Activated B cell treated with CpG ODN at 0.5 μM for 24 hours (primary cell): Measurements from ENCODE around the gene SUGCT. TPM values are rescaled to one million over a fixed set of nuclear protein-coding genes. Genes with fewer than 3 reads are reported as not detected.

Source experiments
- ATAC-seq: fragments of 200-7000 bp; cut with Tn5 transposase; one replicate; pipeline ENCODE4 v1.10.0; 2021; ENCODE audit warnings: low read depth, mild to moderate bottlenecking, moderate library complexity
- CTCF ChIA-PET: fragments of 350-600 bp; sonication (Branson Sonifier 250); formaldehyde crosslinking; loops from one replicate; lab custom pipeline; 2021; ENCODE audit warnings: antibody characterized with exemption; lab: Charles Lee
- POLR2A ChIA-PET: fragments of 350-600 bp; sonication (Branson Sonifier 250); formaldehyde crosslinking; loops from one replicate; lab custom pipeline; 2021; ENCODE audit warnings: antibody characterized with exemption; lab: Charles Lee
- DNase-seq: peaks from one replicate; pipeline ENCODE4 v3.0.0; 2022
- H3K27ac Mint-ChIP-seq: one replicate; pipeline ENCODE4 v1.8.0; 2020; ENCODE audit warnings: mixed read lengths
- H3K27me3 Mint-ChIP-seq: one replicate; pipeline ENCODE4 v1.8.0; 2021; ENCODE audit warnings: mixed read lengths
- H3K36me3 Mint-ChIP-seq: one replicate; pipeline ENCODE4 v1.8.0; 2021; ENCODE audit warnings: low read depth, mixed read lengths
- H3K4me1 Mint-ChIP-seq: one replicate; pipeline ENCODE4 v1.8.0; 2021; ENCODE audit warnings: mixed read lengths
- H3K4me3 Mint-ChIP-seq: one replicate; pipeline ENCODE4 v1.8.0; 2020; ENCODE audit warnings: mild to moderate bottlenecking, mixed read lengths
- H3K9me3 Mint-ChIP-seq: one replicate; pipeline ENCODE4 v1.8.0; 2020; ENCODE audit warnings: mixed read lengths
- intact Hi-C: fragments of 100-400 bp; cut with micrococcal nuclease; formaldehyde crosslinking; loops from one replicate; pipeline ENCODE4 v1.15.1; 2024
- total RNA-seq: library from RNA; stranded (reverse); gene quantifications from 2 replicates; pipeline ENCODE4 v1.2.3, GENCODE V29; 2022
- TF ChIP-seq, protein P1 (sequence below): fragments of 200-600 bp; IDR thresholded peaks from one replicate; pipeline ENCODE4 v1.8.0; 2022; ENCODE audit warnings: antibody characterized with exemption, mild to moderate bottlenecking

SUGCT gene
- total RNA-seq, 1 donor from 2014 or later = 1.3 TPM

DNA sequence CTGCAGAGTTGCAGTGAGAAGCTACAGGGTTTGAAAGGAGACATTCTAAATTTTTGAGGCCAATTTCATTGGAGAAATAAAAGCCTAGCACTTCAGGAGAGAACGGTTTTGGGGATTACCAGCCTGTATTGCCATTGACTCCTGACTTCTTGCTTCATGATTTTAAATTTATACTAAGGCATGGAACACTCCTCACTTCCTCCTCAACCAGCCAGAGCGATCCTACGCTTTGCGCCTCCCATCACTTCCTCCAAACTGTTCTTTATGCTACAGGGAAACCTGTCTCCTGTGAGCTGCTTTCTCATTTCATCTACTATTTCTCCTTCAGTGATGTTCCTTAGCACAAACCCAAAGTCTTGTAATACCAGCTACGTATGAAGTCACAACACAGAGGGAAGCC lies 495.1 kb downstream of the SUGCT start:
- Mint-ChIP-seq H3K36me3 (no peaks in the 10 kb centered on the region), H3K9me3 (no peaks in the 10 kb centered on the region), H3K27me3 (peaks cover 6% of the 10 kb centered on the region), H3K4me3 (no peak overlapping the region), H3K4me1 (no peaks in the 10 kb centered on the region), H3K27ac (no peak overlapping the region)
- intact Hi-C loops = no loop called here
- TF ChIP-seq, protein P1, sequence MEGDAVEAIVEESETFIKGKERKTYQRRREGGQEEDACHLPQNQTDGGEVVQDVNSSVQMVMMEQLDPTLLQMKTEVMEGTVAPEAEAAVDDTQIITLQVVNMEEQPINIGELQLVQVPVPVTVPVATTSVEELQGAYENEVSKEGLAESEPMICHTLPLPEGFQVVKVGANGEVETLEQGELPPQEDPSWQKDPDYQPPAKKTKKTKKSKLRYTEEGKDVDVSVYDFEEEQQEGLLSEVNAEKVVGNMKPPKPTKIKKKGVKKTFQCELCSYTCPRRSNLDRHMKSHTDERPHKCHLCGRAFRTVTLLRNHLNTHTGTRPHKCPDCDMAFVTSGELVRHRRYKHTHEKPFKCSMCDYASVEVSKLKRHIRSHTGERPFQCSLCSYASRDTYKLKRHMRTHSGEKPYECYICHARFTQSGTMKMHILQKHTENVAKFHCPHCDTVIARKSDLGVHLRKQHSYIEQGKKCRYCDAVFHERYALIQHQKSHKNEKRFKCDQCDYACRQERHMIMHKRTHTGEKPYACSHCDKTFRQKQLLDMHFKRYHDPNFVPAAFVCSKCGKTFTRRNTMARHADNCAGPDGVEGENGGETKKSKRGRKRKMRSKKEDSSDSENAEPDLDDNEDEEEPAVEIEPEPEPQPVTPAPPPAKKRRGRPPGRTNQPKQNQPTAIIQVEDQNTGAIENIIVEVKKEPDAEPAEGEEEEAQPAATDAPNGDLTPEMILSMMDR = no peak
- ChIA-PET POLR2A (no interaction called here), CTCF (no interaction called here)
- DNase-seq = no peak
- no peak for ATAC-seq

DNA sequence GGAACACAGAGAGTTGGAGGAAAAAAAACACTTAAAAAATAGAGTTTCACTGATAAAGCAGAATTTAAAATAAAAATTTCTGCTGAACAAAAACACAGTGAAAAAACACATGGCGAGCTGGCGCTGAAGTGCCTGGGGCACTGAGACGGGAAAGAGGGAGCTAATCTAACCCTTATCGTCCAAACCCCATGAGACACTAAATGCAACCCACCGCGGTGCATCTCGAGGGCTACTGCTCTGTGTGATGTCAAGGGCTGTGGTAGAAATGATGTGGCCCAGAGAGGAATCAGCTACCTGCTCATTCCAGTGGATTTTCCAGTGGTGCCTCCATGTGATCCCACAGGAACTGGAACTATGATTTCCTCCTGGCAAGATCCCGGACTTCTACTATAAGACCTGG lies 499.3 kb downstream of the SUGCT start:
- H3K27me3 Mint-ChIP-seq = peaks cover 5% of the 10 kb centered on the region
- no peaks in the 10 kb centered on the region for H3K4me1 Mint-ChIP-seq
- TF ChIP-seq, protein P1 = no peak
- no peaks in the 10 kb centered on the region for H3K9me3 Mint-ChIP-seq
- no peak for DNase-seq
- intact Hi-C loops = no loop called here
- no peak overlapping the region for H3K4me3 Mint-ChIP-seq
- ChIA-PET POLR2A (no interaction called here), CTCF (no interaction called here)
- no peaks in the 10 kb centered on the region for H3K36me3 Mint-ChIP-seq
- no peak overlapping the region for H3K27ac Mint-ChIP-seq
- no peak for ATAC-seq

GRCh38 chr7:40638545-40639320 lies 503.9 kb downstream of the SUGCT start:
- POLR2A ChIA-PET = no interaction called here
- no peak for ATAC-seq
- no peak overlapping the region for H3K4me3 Mint-ChIP-seq

GRCh38 chr7:40640566-40640965 lies 505.8 kb downstream of the SUGCT start:
- Mint-ChIP-seq H3K27me3 (peaks cover 7% of the 10 kb centered on the region), H3K27ac (no peak overlapping the region), H3K36me3 (no peaks in the 10 kb centered on the region), H3K9me3 (no peaks in the 10 kb centered on the region), H3K4me1 (no peaks in the 10 kb centered on the region), H3K4me3 (no peak overlapping the region)
- TF ChIP-seq, protein P1 = no peak
- ChIA-PET POLR2A (no interaction called here), CTCF (no interaction called here)
- DNase-seq (no peak), ATAC-seq (no peak)
- intact Hi-C loops = no loop called here

More at GRCh38 chr7:40638545-40639320, 503.9 kb downstream of the SUGCT start:
- intact Hi-C loops = no loop called here
- Mint-ChIP-seq H3K9me3 (no peaks in the 10 kb centered on the region), H3K4me1 (no peaks in the 10 kb centered on the region), H3K27ac (no peak overlapping the region), H3K27me3 (peaks cover 7% of the 10 kb centered on the region), H3K36me3 (no peaks in the 10 kb centered on the region)
- DNase-seq = no peak
- TF ChIP-seq, protein P1 = no peak
- CTCF ChIA-PET = no interaction called here

DNA sequence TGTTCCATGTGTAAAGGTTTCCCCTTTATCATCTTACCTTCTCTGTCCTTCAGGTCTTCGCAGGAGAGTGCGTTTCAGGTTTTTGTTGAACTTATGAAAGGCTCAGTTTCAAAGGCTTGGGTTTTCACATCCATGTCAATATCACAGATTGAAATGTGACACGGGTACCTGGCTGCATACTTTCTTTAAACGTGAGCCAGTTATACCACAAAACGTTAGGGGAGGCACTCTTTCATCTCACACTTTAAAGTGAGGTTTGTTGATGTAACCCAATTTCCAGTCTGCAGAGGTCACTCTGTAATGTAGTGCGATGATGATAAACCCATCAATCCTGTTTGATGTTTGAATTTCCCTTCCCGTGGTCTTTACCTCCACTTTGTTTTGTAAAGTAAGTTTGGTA lies 506.9 kb downstream of the SUGCT start:
- Mint-ChIP-seq H3K4me1 (no peaks in the 10 kb centered on the region), H3K9me3 (no peaks in the 10 kb centered on the region), H3K4me3 (no peak overlapping the region), H3K36me3 (no peaks in the 10 kb centered on the region), H3K27ac (no peak overlapping the region), H3K27me3 (peaks cover 7% of the 10 kb centered on the region)
- TF ChIP-seq, protein P1 = no peak
- ATAC-seq (no peak), DNase-seq (no peak)
- intact Hi-C loops = no loop called here
- ChIA-PET CTCF (no interaction called here), POLR2A (no interaction called here)
